CD14-positive monocyte (primary cell): ENCODE data around the gene RREB1. TPM values are rescaled to one million over a fixed set of nuclear protein-coding genes. Genes with fewer than 3 reads are reported as not detected.
A peak's percentile ranks its signal among the peaks of the same experiment; 100 is the strongest.

Source experiments
- DNase-seq, 3 donors: peaks; one replicate each; pipeline ENCODE4 v3.0.0-alpha.2; 2011 to 2022
- H2AFZ ChIP-seq: 2 replicates; pipeline ENCODE4 v1.6.0; 2012; ENCODE audit warnings: mild to moderate bottlenecking, low read depth, low read length, inconsistent platforms; ENCODE audit not compliant: insufficient read depth, poor library complexity, severe bottlenecking
- H3K27ac ChIP-seq, 2 donors: 1 replicate in 1 of 2; 2 replicates in 1 of 2; pipeline ENCODE4 v1.5.1; 2012 to 2013; ENCODE audit warnings: low read length in 2 of 2, control low read depth in 1 of 2, inconsistent platforms in 1 of 2, low read depth in 1 of 2, mild to moderate bottlenecking in 1 of 2
- H3K27me3 ChIP-seq, 2 donors: one replicate each; pipeline versions ENCODE4 v1.6.0 to v1.6.1; 2011 to 2013; ENCODE audit warnings: low read length in 2 of 2; ENCODE audit not compliant: control insufficient read depth in 2 of 2, insufficient read depth in 2 of 2
- H3K36me3 ChIP-seq, 2 donors: replicated peaks in 1 of 2; 1 replicate in 1 of 2; 2 replicates in 1 of 2; pipeline versions ENCODE4 v1.5.1 to v1.6.1; 2012 to 2013; ENCODE audit warnings: low read length in 2 of 2, control low read depth in 1 of 2, inconsistent platforms in 1 of 2, mild to moderate bottlenecking in 1 of 2; ENCODE audit not compliant: insufficient read depth in 2 of 2, control insufficient read depth in 1 of 2
- H3K4me1 ChIP-seq, 2 donors: 1 replicate in 1 of 2; 2 replicates in 1 of 2; pipeline versions ENCODE4 v1.5.1 to v1.6.1; 2012 to 2013; ENCODE audit warnings: low read length in 2 of 2, control low read depth in 1 of 2, inconsistent platforms in 1 of 2, mild to moderate bottlenecking in 1 of 2, moderate library complexity in 1 of 2; ENCODE audit not compliant: insufficient read depth in 2 of 2, control insufficient read depth in 1 of 2
- H3K4me2 ChIP-seq: replicated peaks from 2 replicates; pipeline ENCODE3; 2012; ENCODE audit warnings: low read length, moderate library complexity, mild to moderate bottlenecking; ENCODE audit not compliant: poor library complexity, severe bottlenecking; ENCODE audit errors: extremely low read depth
- H3K4me3 ChIP-seq, 3 experiments: fragments of 200-600 bp in 1 of 3; sonication (generic) in 1 of 3; replicated peaks in 1 of 3; 1 replicate in 2 of 3; 2 replicates in 1 of 3; pipeline ENCODE4 v1.5.1; 2011 to 2013; ENCODE audit warnings: low read length in 3 of 3, mild to moderate bottlenecking in 3 of 3, control low read depth in 2 of 3, low read depth in 2 of 3, inconsistent platforms in 1 of 3, moderate library complexity in 1 of 3
- H3K79me2 ChIP-seq: 2 replicates; pipeline ENCODE4 v1.6.0; 2012; ENCODE audit warnings: mild to moderate bottlenecking, control low read depth, inconsistent platforms, low read length, moderate library complexity; ENCODE audit not compliant: insufficient read depth
- H3K9ac ChIP-seq: 2 replicates; pipeline ENCODE4 v1.6.0; 2017; ENCODE audit warnings: low read length, mild to moderate bottlenecking; ENCODE audit not compliant: insufficient read depth, poor library complexity, severe bottlenecking
- H3K9me3 ChIP-seq, 2 donors: replicated peaks in 1 of 2; 1 replicate in 1 of 2; 2 replicates in 1 of 2; pipeline versions ENCODE4 v1.5.1 to v1.6.1; 2012 to 2013; ENCODE audit warnings: low read length in 2 of 2, control low read depth in 1 of 2; ENCODE audit not compliant: control insufficient read depth in 1 of 2, insufficient read depth in 1 of 2
- H4K20me1 ChIP-seq: 2 replicates; pipeline ENCODE4 v1.6.0; 2012; ENCODE audit warnings: mild to moderate bottlenecking, low read length, control low read depth, moderate library complexity; ENCODE audit not compliant: insufficient read depth
- H3K27ac Mint-ChIP-seq, 7 donors: one replicate each; pipeline ENCODE4 v1.8.0; 2020; ENCODE audit warnings: mild to moderate bottlenecking in 7 of 7, mixed read lengths in 7 of 7, moderate library complexity in 6 of 7, inconsistent platforms in 2 of 7
- H3K27me3 Mint-ChIP-seq, 3 donors: one replicate each; pipeline ENCODE4 v1.8.0; 2021 to 2022; ENCODE audit warnings: low read depth in 3 of 3, mild to moderate bottlenecking in 3 of 3, mixed read lengths in 3 of 3, moderate library complexity in 3 of 3, inconsistent platforms in 1 of 3
- H3K36me3 Mint-ChIP-seq, 2 donors: one replicate each; pipeline ENCODE4 v1.8.0; 2020; ENCODE audit warnings: mixed read lengths in 2 of 2, inconsistent platforms in 1 of 2, mild to moderate bottlenecking in 1 of 2
- H3K4me1 Mint-ChIP-seq: one replicate; pipeline ENCODE4 v1.8.0; 2020; ENCODE audit warnings: mild to moderate bottlenecking, mixed read lengths
- H3K4me3 Mint-ChIP-seq, 2 donors: one replicate each; pipeline ENCODE4 v1.8.0; 2020; ENCODE audit warnings: mild to moderate bottlenecking in 2 of 2, mixed read lengths in 2 of 2, moderate library complexity in 1 of 2
- H3K9me3 Mint-ChIP-seq, 7 donors: one replicate each; pipeline ENCODE4 v1.8.0; 2020 to 2022; ENCODE audit warnings: mixed read lengths in 7 of 7, mild to moderate bottlenecking in 6 of 7, moderate library complexity in 6 of 7, inconsistent platforms in 2 of 7
- CTCF ChIP-seq: fragments of 200-600 bp; IDR thresholded peaks from one replicate; pipeline ENCODE4 v1.8.0; 2022; ENCODE audit warnings: antibody characterized with exemption, mild to moderate bottlenecking
- WGBS: methylation state at CpG from one replicate; pipeline ENCODE4 v1.1.5; 2013; ENCODE audit warnings: missing lambda C conversion rate; ENCODE audit not compliant: insufficient coverage; 5-methylcytosine and 5-hydroxymethylcytosine counted together
- intact Hi-C, 2 donors: fragments of 100-400 bp; cut with micrococcal nuclease; formaldehyde crosslinking; loops; one replicate each; pipeline versions ENCODE4 v1.15.0 to v1.15.1; 2023
- polyA plus RNA-seq, 3 donors: library from polyadenylated mRNA; depleted of rRNA in 1 of 3; unstranded in 2 of 3; stranded (reverse) in 1 of 3; fragments of 300-500 nt in 2 of 3; fragments of >200 nt in 1 of 3; fragmentation: Illumina TruSeq in 2 of 3; gene quantifications; 1 replicate in 2 of 3; 2 replicates in 1 of 3; pipeline ENCODE4 v1.2.3, GENCODE V29; 2012 to 2021

The RREB1 gene
- polyA plus RNA-seq, 3 donors: 2.1 to 15.3 (median 5.6) TPM

GRCh38 chr6:7254980-7255835 lies 147.4 kb downstream of the RREB1 start:
- peaks cover 33% of the 10 kb centered on the region for H3K79me2 ChIP-seq
- Mint-ChIP-seq H3K4me1 (peaks cover 88% of the 10 kb centered on the region), H3K4me3 (peak overlapping the region; percentile 71 to 84), H3K36me3 (peaks cover 16 to 29% of the 10 kb centered on the region in 2 donors), H3K9me3 (peaks cover 0 to 10% (median 4%) of the 10 kb centered on the region in 7 donors), H3K27ac (peak overlapping the region; percentile 88 to 97 (median 95)), H3K27me3 (peaks cover 0 to 2% (median 0%) of the 10 kb centered on the region in 3 donors)
- H4K20me1 ChIP-seq: peaks cover 4% of the 10 kb centered on the region
- peaks cover 0 to 4% of the 10 kb centered on the region in 2 donors for H3K9me3 ChIP-seq
- peak; percentile 60 to 76 (median 71) for DNase-seq
- peak overlapping the region; percentile 18 for H2AFZ ChIP-seq
- no peak for TF ChIP-seq CTCF
- peak overlapping the region; percentile 45 for H3K9ac ChIP-seq
- no peaks in the 10 kb centered on the region for H3K27me3 ChIP-seq
- H3K4me1 ChIP-seq: peaks cover 83 to 93% of the 10 kb centered on the region in 2 donors
- peak overlapping the region; percentile 71 for H3K4me2 ChIP-seq
- intact Hi-C loops: no loop called here
- peak overlapping the region; percentile 69 to 83 for H3K27ac ChIP-seq
- H3K4me3 ChIP-seq: peak overlapping the region in 2 of 3 experiments; percentile 1 to 62
- peaks cover 2 to 5% of the 10 kb centered on the region in 2 donors for H3K36me3 ChIP-seq
- 20% methylated on average over 2 of the region's 12 CpGs for WGBS

- peaks cover 0 to 4% of the 10 kb centered on the region in 2 donors for H3K9me3 ChIP-seq
- peak overlapping the region; percentile 88 to 97 (median 95) for H3K27ac Mint-ChIP-seq
- peaks cover 0 to 10% (median 4%) of the 10 kb centered on the region in 7 donors for H3K9me3 Mint-ChIP-seq
- no peak overlapping the region for H3K9ac ChIP-seq
- intact Hi-C loops: no loop called here
- H3K4me1 ChIP-seq: peaks cover 89 to 100% of the 10 kb centered on the region in 2 donors
- H3K36me3 ChIP-seq: no peaks in the 10 kb centered on the region
- peak overlapping the region in 1 of 2 donors; percentile 84 for H3K4me3 Mint-ChIP-seq
- H3K4me2 ChIP-seq: peak overlapping the region; percentile 71
- H3K79me2 ChIP-seq: peaks cover 28% of the 10 kb centered on the region
- peaks cover 95% of the 10 kb centered on the region for H3K4me1 Mint-ChIP-seq
- H3K27me3 ChIP-seq: no peaks in the 10 kb centered on the region
- H4K20me1 ChIP-seq: no peaks in the 10 kb centered on the region
- TF ChIP-seq CTCF: no peak
- H3K36me3 Mint-ChIP-seq: peaks cover 11 to 23% of the 10 kb centered on the region in 2 donors
- H3K27me3 Mint-ChIP-seq: peaks cover 0 to 2% (median 0%) of the 10 kb centered on the region in 3 donors
- H3K27ac ChIP-seq: peak overlapping the region; percentile 69 to 83
- peak overlapping the region in 2 of 3 experiments; percentile 1 to 62 for H3K4me3 ChIP-seq
- no peak overlapping the region for H2AFZ ChIP-seq
- DNase-seq: no peak
- 93% methylated on average over 2 of the region's 5 CpGs for WGBS
These were observed 148.2 kb downstream of the RREB1 start for GRCh38 chr6:7255918-7256317.
